Neural cell (in vitro differentiated cells): ENCODE results near the gene IL3RA. TPM values are rescaled to one million over a fixed set of nuclear protein-coding genes. Genes with fewer than 3 reads are reported as not detected.

Experiments used
- H2AFZ ChIP-seq: fragments of 200-600, 300-800 bp; sonication (generic), shearing (Covaris generic); 2 replicates; pipeline ENCODE4 v1.6.0; 2014; ENCODE audit warnings: low read depth, mild to moderate bottlenecking, antibody characterized with exemption, low read length, moderate library complexity
- H3F3A ChIP-seq: fragments of 200-600 bp; shearing (Covaris generic); 2 replicates; pipeline ENCODE4 v1.6.1; 2016; ENCODE audit warnings: mild to moderate bottlenecking, moderate library complexity, mixed read lengths, antibody characterized with exemption, low read length; ENCODE audit not compliant: insufficient read depth, poor library complexity, severe bottlenecking
- H3K27ac ChIP-seq: fragments of 200-600, 300-800 bp; sonication (generic), shearing (Covaris generic); 2 replicates; pipeline ENCODE4 v1.5.1; 2014; ENCODE audit warnings: mild to moderate bottlenecking, low read length, moderate library complexity
- H3K27me3 ChIP-seq: fragments of 300-800, 200-600 bp; sonication (generic), shearing (Covaris generic); 2 replicates; pipeline ENCODE4 v1.6.0; 2014; ENCODE audit warnings: mild to moderate bottlenecking, low read depth, low read length, moderate library complexity; ENCODE audit not compliant: insufficient read depth
- H3K36me3 ChIP-seq: fragments of 300-800, 200-600 bp; sonication (generic), shearing (Covaris generic); 2 replicates; pipeline ENCODE4 v1.5.1; 2014; ENCODE audit warnings: mild to moderate bottlenecking, antibody characterized with exemption, low read length, moderate library complexity; ENCODE audit not compliant: insufficient read depth
- H3K4me2 ChIP-seq: fragments of 300-800, 200-600 bp; sonication (generic), shearing (Covaris generic); 2 replicates; pipeline ENCODE4 v1.6.0; 2014; ENCODE audit warnings: mild to moderate bottlenecking, low read length
- H3K4me3 ChIP-seq: fragments of 300-800, 200-600 bp; sonication (generic), shearing (Covaris generic); 2 replicates; pipeline ENCODE4 v1.5.1; 2014; ENCODE audit warnings: mild to moderate bottlenecking, low read length, moderate library complexity
- H3K79me2 ChIP-seq: fragments of 200-600 bp; shearing (Covaris generic); replicated peaks from 2 replicates; pipeline ENCODE4 v1.6.0; 2014; ENCODE audit warnings: mild to moderate bottlenecking, low read length, moderate library complexity; ENCODE audit not compliant: insufficient read depth
- H3K9ac ChIP-seq: fragments of 300-800, 200-600 bp; sonication (generic), shearing (Covaris generic); 2 replicates; pipeline ENCODE4 v1.6.1; 2016; ENCODE audit warnings: mild to moderate bottlenecking, low read length, mixed read lengths
- H3K9me2 ChIP-seq: fragments of 200-600 bp; shearing (Covaris generic); 2 replicates; pipeline ENCODE4 v1.6.1; 2016; ENCODE audit warnings: mild to moderate bottlenecking, low read length, mixed read lengths; ENCODE audit not compliant: insufficient read depth
- H3K9me3 ChIP-seq: fragments of 200-600, 300-800 bp; sonication (generic), shearing (Covaris generic); 2 replicates; pipeline ENCODE4 v1.6.1; 2016; ENCODE audit warnings: mild to moderate bottlenecking, mixed run types, low read length, moderate library complexity, mixed read lengths
- H4K20me1 ChIP-seq: fragments of 200-600 bp; shearing (Covaris generic); 2 replicates; pipeline ENCODE4 v1.6.1; 2016; ENCODE audit warnings: mild to moderate bottlenecking, mixed run types; ENCODE audit not compliant: insufficient read depth
- EP300 ChIP-seq: fragments of 450-650 bp; conservative IDR thresholded peaks from 2 replicates; pipeline ENCODE4 v1.6.1; 2014; ENCODE audit warnings: antibody characterized with exemption, mild to moderate bottlenecking, moderate library complexity; ENCODE audit not compliant: poor library complexity, severe bottlenecking
- EZH2 ChIP-seq: fragments of 200-600, 300-800 bp; shearing (Covaris generic), sonication (generic); IDR thresholded peaks from 2 replicates; pipeline ENCODE4 v1.6.1; 2014; ENCODE audit warnings: antibody characterized with exemption, low read length, borderline replicate concordance, mild to moderate bottlenecking; ENCODE audit not compliant: insufficient read depth, poor library complexity, severe bottlenecking
- MXI1 ChIP-seq: fragments of 450-650 bp; conservative IDR thresholded peaks from 2 replicates; pipeline ENCODE4 v1.6.1; 2014; ENCODE audit warnings: antibody characterized with exemption, mild to moderate bottlenecking; ENCODE audit not compliant: poor library complexity, severe bottlenecking
- POLR2AphosphoS5 ChIP-seq: IDR thresholded peaks from 2 replicates; pipeline ENCODE4 v1.6.1; 2012
- RAD21 ChIP-seq: fragments of 450-650 bp; conservative IDR thresholded peaks from 2 replicates; pipeline ENCODE4 v1.6.1; 2014; ENCODE audit warnings: antibody characterized with exemption, mild to moderate bottlenecking, moderate library complexity
- SMC3 ChIP-seq: fragments of 450-650 bp; conservative IDR thresholded peaks from 2 replicates; pipeline ENCODE4 v1.6.1; 2014; ENCODE audit warnings: antibody characterized with exemption, mild to moderate bottlenecking, moderate library complexity; ENCODE audit not compliant: poor library complexity
- TAF1 ChIP-seq: IDR thresholded peaks from 2 replicates; pipeline ENCODE4 v1.6.1; 2012; ENCODE audit warnings: low read depth
- polyA plus RNA-seq: library from polyadenylated mRNA; depleted of rRNA; stranded (reverse); fragments of >200 nt; gene quantifications from 2 replicates; pipeline ENCODE4 v1.2.3, GENCODE V29; 2014
- TF ChIP-seq, protein P1 (sequence below): IDR thresholded peaks from 2 replicates; pipeline ENCODE4 v1.6.1; 2012; ENCODE audit warnings: borderline replicate concordance
- TF ChIP-seq, protein P2 (sequence below): fragments of 450-650 bp; IDR thresholded peaks from 2 replicates; pipeline ENCODE4 v1.5.1; 2014; ENCODE audit warnings: antibody characterized with exemption, mild to moderate bottlenecking, moderate library complexity; ENCODE audit not compliant: poor library complexity, severe bottlenecking

IL3RA gene
- polyA plus RNA-seq, 1 donor from 2014 or later, result not detected

DNA sequence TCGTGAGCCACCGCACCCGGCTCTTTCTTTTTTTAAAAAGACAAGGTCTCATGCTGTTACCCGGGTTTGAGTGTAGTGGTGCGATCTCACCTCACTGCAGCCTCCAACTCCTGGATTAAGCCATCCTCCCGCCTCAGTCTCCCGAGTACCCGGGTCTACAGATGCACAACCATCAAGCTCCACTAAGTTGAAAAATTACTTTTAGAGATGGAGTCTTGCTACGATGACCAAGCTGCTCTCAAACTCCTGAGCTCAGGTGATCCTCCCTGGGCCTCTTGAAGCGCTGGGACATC lies 53.4 kb downstream of the IL3RA start:
- no peaks in the 10 kb centered on the region for H3K9me3 ChIP-seq
- H3K9me2 ChIP-seq, result no peaks in the 10 kb centered on the region
- peaks cover 38% of the 10 kb centered on the region for H3K79me2 ChIP-seq
- H3K4me3 ChIP-seq, result no peak overlapping the region
- no peak overlapping the region for H3K4me2 ChIP-seq
- H3K27ac ChIP-seq, result no peak overlapping the region
- no peaks in the 10 kb centered on the region for H3F3A ChIP-seq
- TF ChIP-seq, protein P1, sequence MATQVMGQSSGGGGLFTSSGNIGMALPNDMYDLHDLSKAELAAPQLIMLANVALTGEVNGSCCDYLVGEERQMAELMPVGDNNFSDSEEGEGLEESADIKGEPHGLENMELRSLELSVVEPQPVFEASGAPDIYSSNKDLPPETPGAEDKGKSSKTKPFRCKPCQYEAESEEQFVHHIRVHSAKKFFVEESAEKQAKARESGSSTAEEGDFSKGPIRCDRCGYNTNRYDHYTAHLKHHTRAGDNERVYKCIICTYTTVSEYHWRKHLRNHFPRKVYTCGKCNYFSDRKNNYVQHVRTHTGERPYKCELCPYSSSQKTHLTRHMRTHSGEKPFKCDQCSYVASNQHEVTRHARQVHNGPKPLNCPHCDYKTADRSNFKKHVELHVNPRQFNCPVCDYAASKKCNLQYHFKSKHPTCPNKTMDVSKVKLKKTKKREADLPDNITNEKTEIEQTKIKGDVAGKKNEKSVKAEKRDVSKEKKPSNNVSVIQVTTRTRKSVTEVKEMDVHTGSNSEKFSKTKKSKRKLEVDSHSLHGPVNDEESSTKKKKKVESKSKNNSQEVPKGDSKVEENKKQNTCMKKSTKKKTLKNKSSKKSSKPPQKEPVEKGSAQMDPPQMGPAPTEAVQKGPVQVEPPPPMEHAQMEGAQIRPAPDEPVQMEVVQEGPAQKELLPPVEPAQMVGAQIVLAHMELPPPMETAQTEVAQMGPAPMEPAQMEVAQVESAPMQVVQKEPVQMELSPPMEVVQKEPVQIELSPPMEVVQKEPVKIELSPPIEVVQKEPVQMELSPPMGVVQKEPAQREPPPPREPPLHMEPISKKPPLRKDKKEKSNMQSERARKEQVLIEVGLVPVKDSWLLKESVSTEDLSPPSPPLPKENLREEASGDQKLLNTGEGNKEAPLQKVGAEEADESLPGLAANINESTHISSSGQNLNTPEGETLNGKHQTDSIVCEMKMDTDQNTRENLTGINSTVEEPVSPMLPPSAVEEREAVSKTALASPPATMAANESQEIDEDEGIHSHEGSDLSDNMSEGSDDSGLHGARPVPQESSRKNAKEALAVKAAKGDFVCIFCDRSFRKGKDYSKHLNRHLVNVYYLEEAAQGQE, result no peak
- TF ChIP-seq TAF1 (no peak), EZH2 (no peak), EP300 (no peak), POLR2AphosphoS5 (no peak), RAD21 (no peak), SMC3 (no peak), MXI1 (no peak)
- TF ChIP-seq, protein P2, sequence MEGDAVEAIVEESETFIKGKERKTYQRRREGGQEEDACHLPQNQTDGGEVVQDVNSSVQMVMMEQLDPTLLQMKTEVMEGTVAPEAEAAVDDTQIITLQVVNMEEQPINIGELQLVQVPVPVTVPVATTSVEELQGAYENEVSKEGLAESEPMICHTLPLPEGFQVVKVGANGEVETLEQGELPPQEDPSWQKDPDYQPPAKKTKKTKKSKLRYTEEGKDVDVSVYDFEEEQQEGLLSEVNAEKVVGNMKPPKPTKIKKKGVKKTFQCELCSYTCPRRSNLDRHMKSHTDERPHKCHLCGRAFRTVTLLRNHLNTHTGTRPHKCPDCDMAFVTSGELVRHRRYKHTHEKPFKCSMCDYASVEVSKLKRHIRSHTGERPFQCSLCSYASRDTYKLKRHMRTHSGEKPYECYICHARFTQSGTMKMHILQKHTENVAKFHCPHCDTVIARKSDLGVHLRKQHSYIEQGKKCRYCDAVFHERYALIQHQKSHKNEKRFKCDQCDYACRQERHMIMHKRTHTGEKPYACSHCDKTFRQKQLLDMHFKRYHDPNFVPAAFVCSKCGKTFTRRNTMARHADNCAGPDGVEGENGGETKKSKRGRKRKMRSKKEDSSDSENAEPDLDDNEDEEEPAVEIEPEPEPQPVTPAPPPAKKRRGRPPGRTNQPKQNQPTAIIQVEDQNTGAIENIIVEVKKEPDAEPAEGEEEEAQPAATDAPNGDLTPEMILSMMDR, result no peak
- H3K9ac ChIP-seq, result no peak overlapping the region
- no peaks in the 10 kb centered on the region for H3K36me3 ChIP-seq
- H2AFZ ChIP-seq, result no peak overlapping the region
- H3K27me3 ChIP-seq, result no peaks in the 10 kb centered on the region
- no peaks in the 10 kb centered on the region for H4K20me1 ChIP-seq

DNA sequence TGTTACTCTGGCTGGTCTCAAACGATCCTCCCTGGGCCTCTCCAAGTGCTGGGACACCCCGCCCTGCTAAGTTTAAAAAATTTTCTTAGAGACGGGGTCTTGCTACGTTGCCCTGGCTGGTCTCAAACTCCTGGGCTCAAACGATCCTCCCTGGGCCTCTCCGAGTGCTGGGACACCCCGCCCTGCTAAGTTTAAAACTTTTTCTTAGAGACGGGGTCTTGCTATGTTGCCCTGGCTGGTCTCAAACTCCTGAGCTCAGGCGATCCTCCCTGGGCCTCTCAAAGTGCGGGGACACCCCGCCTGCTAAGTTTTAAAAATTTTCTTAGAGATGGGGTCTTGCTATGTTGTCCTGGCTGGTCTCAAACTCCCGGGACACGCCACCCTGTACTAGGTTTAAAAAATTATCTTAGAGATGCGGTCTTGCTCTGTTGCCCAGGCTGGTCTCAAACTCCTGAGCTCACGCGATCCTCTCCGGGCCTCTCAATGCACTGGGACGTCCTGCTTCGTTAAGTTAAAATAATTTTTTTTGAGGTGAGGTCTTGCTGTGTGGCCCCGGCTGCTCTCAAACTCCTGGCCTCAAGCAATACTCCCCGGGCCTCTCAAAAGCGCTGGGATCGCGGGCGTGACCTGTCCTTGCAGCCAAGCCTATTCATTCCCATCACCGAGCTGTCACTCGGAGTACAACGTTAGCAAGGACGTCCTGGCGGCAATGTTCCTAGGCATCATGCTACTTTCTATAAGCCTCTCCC lies 54.2 kb downstream of the IL3RA start:
- H3F3A ChIP-seq, result no peaks in the 10 kb centered on the region
- no peaks in the 10 kb centered on the region for H3K36me3 ChIP-seq
- H2AFZ ChIP-seq, result no peak overlapping the region
- H3K4me3 ChIP-seq, result peak overlapping the region; percentile 99
- H3K9ac ChIP-seq, result peak overlapping the region; percentile 99
- no peaks in the 10 kb centered on the region for H3K9me3 ChIP-seq
- H3K4me2 ChIP-seq, result peak overlapping the region; percentile 99
- no peaks in the 10 kb centered on the region for H4K20me1 ChIP-seq
- H3K79me2 ChIP-seq, result peaks cover 38% of the 10 kb centered on the region
- TF ChIP-seq, protein P1, result no peak
- no peak for TF ChIP-seq SMC3
- no peak for TF ChIP-seq MXI1
- no peak for TF ChIP-seq EZH2
- TF ChIP-seq TAF1, result no peak
- no peak for TF ChIP-seq RAD21
- no peak for TF ChIP-seq POLR2AphosphoS5
- TF ChIP-seq, protein P2, result no peak
- no peak for TF ChIP-seq EP300
- no peaks in the 10 kb centered on the region for H3K9me2 ChIP-seq
- no peaks in the 10 kb centered on the region for H3K27me3 ChIP-seq
- H3K27ac ChIP-seq, result peak overlapping the region; percentile 66
